NCI-H1105 (cell line): Measurements from ENCODE around the gene TXNDC2.
"Not testable (repeated sequence)": the region's sequence is repeated elsewhere in the genome, so short reads cannot be mapped to it uniquely, and the experiment has no call there.

Experiments used
- DNase-seq: peaks from one replicate; lab custom pipeline; 2025; lab: John Stamatoyannopoulos, UW

Gene TXNDC2

DNA sequence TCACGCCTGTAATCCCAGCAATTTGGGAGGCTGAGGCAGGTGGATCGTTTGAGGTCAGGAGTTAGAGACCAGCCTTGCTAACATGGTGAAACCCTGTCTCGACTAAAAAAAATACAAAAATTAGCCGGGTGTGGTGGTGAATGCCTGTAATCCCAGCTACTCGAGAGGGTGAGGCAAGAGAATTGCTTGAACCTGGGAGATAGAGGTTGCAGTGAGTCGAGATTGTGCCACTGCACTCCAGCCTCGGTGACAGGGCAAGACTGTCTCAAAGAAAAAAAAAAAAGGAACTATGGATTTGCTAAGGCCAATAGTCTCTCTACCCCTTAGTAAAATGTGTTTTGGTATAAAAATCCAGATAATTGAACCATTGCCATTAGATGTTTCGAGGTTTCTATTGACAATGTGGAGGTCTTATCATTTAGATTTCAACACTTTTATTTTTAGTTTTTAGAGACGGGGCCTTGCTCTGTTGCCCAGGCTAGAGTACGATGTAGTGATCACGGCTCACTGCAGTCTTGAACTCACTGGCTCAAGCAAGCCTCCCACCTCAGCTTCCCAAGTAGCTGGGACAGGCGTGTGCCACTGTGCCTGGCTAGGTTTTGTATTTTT, 1.1 kb upstream of the TXNDC2 start:
- DNase-seq: no peak

DNA sequence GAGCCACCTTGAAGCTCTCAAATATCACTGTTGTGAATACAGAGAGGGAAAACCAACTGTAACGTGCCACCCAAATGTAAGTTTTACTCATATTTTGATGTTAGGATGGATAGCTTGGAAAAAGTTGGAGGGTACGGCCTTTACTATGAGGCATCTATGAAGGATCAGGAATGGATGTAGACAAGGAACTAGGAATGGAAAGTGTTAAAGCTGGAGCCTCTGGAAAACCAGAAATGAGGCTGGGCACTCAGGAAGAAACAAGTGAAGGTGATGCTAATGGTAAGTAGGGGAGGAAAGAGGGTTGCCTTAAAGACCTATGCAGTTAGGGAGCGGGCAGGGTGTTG, 204 bp downstream of the TXNDC2 start:
- DNase-seq: no peak

DNA sequence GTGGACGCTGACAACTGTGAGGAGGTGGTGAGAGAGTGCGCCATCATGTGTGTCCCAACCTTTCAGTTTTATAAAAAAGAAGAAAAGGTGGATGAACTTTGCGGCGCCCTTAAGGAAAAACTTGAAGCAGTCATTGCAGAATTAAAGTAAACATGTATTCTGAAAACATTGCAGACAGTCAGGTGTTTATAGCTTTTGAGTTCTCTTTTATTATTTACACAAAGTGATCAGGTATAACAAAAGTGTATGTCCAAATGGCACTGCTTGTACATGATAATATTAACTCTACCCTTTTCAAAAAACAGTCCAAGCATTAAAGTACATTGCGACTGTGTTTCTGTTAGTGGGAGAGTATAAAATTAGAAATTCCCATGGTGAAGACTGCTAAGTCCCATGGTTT, 2.2 kb downstream of the TXNDC2 start:
- DNase-seq: no peak

DNA sequence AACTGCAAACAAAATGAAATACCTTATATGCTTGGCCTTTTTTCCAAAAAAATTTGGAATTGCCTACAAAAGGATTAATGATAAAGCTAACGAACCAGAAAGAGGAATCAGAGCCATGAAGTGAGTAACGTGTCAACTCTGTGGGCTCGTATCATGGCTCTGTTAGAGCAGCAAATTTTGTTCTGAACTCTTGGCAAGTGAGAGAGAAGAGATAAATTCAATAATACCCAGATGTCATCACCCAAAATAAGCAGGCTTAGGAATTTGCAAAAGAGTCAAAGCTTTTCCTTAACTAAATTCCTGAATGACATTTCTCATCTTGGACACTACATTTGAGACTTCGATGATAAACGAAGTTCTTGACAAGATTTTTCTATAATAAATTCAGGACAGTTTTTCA, 4.4 kb downstream of the TXNDC2 start:
- no peak for DNase-seq

DNA sequence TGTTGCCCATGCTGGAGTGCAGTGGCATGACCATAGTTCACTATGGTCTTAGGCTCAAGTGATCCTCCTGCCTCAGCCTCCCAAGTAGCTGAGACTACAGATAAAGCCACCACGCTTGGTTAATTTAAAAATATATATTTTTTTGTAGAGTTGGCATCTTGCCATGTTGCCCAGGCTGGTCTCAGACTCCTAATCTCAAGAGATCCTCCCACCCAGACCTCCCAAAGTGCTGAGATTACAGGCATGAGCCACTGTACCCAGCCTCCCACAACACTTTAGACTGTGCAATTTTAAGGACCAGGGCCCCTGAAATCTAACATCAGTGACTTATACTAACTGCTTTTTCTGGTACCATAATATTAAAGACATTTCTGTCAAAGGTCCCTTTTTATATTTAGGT, 5.2 kb downstream of the TXNDC2 start:
- DNase-seq: no peak

DNA sequence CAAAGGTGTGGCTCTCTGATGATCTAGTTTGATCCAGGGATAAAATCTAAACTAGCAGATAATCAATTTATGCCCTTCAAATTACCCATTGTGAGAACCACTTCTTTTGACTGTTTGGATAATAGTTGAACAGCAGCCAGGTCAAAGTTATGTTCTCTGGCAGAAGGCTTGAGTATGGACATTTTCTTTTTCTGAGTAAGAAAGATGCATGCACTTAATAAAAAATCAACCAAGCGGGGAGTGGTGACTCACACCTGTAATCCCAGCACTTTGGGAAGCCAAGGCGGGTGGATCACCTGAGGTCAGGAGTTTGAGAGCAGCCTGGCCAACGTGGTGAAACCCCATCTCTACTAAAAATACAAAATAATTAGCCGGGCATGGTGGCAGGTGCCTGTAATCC, 5.7 kb downstream of the TXNDC2 start:
- DNase-seq: not testable (repeated sequence)

DNA sequence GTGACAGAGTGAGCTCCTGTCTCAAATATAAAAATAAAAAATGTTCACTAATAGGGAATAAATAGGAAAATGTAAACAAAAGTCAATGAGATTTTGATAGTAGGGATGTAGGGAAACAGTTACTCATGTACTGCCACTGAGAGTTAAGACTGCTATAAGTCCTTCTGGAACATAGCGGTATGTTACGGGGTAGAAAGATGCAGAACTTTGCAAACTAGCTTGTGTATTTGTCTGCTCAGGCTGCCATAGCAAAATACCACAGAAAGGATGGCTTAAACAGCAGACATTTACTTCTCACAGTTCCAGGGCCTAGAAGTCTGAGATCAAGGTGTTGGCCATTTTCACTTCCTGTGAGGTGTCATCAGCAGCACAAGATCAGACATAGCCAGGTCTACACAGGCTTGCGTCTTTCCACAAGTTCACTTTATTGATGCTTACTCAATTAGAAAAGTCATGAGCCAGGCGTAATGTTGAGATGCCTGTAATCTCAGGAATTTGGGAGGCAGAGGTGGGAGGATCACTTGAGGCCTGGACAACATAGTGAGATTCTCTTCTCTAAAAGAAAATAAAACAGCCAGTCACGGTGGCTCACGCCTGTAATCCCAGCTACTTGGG, 8.8 kb downstream of the TXNDC2 start:
- DNase-seq: no peak

DNA sequence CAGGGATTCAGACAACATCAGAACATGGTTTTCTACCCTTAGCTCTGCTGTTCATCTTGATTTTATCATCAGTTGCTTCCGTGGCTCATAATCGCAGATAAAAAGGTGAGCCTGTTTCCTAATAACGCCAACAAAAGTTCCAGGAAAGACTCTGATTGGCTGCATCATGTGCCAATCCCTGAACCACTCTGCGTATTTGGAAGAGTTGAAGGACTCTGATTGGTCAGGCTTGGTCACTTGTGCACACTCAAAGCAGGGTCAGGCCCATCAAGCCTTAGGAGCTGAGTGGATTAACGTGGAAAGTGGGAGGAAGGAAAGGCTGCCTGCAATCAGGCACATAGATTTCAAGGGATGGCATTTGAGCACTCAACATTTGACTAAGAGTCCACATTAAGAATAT, 11.4 kb downstream of the TXNDC2 start:
- DNase-seq: no peak

DNA sequence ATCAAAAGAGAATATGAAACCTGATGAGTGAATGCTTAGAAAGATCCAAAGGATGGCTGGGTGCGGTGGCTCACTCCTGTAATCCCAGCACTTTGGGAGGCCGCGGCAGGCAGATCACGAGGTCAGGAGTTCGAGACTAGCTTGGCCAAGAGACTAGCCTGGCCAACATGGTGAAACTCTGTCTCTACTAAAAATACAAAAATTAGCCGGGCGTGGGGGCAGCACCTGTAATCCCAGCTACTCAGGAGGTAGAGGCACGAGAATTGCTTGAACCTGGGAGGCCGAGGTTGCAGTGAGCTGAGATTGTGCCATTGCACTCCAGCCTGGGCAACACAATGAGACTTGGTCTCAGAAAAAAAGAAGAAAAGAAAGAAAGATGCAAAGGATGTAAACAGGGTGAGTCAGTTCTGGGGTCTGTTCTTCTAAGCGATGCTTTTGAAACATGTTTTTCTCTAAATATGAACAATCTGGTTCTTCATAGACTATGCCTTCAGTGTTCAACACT, 12.1 kb downstream of the TXNDC2 start:
- DNase-seq: not testable (repeated sequence)

DNA sequence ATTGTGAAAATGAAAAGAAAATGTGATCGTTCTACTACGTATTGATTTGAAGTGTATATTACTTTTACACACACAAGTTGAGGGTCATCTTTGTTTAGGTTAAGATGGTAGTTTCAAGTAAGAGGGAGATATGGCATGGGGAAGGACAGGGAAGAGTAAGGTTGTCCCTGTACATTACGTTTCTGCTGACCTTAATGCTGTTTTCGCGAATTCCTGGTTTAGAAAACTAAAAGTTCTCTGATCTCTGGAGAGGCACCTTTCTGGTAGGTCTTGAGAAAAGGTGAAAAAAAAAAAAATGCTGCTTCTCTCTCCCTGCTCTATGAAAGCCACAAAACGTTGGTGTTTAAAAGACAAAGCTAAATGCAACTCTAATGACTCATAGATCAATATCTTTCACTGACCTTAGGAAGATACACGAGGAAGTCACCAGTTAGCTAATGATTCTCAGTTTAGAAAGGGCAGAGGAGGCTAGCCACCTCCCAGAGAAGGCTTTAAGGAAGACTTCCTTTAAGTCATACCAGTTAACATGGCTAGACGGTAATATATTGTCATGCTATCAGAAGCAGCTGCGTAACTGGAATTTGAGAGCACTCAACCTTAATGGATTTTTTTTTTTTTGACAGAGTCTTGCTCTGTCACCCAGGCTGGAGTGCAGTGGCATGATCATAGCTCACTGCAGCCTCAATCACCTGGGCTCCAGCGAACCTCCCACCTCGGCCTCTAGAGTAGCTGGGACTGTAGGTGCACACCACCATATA, 13.2 kb downstream of the TXNDC2 start:
- no peak for DNase-seq

DNA sequence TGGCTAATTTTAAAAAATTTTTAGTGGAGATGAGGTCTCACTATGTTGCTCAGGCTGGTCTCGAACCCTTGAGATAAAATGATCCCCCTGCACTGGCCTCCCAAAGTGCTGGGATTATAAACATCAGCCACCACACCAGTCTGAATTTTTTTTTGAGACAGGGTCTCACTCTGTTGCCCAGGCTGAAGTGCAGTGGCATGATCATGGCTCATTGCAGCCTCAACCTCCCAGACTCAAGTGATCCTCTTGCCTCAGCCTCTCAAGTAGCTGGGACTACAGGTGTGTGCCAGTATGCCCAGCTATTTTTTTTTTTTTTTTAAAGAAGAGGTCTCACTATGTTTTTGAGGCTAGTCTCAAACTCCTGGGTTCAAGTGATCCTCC, 13.8 kb downstream of the TXNDC2 start:
- DNase-seq: not testable (repeated sequence)

DNA sequence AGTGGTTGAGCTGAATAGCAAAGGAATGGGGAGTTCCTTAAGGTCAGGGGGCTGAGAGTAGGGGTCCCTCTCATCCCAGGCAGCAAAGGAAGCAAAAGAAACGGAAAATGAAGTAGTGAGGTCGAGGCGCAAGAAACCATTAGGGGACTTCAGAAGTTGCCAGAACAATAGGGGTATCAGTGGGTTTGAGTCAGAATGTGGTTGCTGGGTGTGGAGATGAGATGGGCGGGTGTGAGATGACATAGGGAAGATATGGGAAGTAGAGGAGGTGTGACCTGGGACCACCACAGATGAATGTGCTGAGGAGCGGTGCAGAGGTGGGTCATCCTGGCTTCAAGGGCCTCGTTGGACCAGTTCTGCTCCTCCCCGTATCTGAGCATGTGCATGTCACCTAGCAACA, 14.9 kb downstream of the TXNDC2 start:
- DNase-seq: no peak

DNA sequence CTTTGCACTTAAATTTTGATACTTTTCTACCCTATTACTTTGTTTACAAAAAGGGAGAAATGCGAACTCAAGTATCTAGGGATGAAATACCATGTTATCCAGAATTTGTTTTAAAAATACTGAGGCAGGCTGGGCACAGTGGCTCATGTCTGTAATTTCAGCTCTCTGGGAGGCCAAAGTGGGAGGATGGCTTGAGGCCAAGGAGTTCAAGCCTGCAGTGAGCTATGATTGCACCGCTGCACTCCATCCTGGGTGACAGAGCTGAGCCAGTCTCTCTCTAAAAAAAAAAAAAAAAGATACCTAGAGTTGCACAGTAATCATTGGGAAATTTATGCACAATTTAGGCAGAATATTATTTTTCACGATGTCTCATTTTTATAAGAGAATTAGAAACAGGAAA, 15.6 kb downstream of the TXNDC2 start:
- DNase-seq: no peak

DNA sequence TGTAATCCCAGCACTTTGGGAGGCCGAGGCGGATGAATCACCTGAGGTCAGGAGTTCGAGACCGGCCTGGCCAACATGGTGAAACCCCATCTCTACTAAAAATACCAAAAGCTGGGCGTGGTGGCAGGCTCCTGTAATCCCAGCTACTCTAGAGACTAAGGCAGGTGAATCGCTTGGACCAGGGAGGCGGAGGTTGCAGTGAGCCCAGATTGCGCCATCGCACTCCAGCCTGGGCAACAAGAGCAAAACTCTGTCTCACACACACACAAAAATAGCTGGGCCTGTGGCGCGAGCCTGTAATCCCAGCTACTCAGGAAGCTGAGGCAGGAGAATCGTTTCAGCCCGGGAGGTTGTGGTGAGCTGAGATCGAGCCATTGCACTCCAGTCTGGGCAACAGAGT, 16.5 kb downstream of the TXNDC2 start:
- DNase-seq: not testable (repeated sequence)

DNA sequence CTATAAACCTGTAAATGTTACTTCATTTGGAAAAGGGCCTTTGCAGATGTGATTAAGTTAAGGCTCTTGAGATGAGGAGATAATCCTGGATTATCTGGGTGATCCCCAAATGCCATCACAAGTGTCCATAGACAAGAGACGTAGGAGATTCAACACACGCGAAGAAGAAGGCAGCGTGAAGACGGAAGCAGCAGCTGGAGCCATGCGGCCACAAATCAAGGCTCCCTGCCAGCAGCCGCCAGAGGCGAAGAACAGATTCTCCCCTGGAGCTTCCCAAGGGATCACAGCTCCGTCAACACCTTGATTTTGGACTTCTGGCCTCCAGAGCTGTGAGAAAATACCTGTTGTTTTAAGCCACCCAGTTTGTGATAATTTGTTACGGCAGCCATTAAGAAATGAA, 17.1 kb downstream of the TXNDC2 start:
- DNase-seq: no peak

DNA sequence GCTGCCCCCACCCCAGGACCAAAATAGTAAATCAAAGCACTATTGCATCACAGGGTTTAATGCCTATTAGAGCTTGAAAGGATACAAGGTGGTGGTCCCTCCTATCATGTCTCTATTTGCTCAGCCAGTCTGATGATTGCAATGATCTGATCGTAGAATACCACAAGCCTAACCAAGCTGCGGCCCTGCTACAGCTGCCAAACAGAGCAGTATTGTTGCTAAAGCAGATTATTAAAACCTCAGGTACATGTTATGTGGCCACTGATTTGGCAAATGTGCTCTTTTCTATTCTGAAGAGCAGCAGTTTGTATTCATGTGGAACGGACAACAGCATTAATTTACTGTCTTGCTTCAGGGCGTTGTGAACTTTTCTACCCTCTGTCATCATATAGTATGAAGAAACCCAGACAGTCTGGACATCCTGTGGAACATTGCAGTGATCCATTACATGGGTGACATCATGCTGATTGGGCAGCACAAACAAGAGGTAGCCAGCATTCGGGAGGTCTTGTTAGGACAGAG, 19.7 kb downstream of the TXNDC2 start:
- no peak for DNase-seq

DNA sequence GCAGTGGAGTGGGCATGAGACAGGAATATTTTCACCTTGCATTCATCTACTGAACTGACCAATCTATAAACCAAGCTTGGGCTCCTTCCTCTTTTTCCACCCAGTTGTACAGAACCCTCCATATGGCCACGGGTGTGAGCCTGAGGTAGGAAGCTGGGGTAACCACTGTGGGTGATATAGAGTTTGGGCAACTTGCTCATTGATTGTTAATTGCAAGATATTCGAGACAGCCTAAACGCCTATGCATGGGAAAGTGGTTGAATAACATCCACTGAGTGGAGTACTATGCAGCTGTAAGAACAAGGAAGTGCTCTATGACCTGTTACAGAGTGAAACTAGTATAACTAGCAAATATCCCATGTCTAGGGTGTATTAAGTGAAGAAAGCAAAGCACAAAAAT, 20.7 kb downstream of the TXNDC2 start:
- no peak for DNase-seq

DNA sequence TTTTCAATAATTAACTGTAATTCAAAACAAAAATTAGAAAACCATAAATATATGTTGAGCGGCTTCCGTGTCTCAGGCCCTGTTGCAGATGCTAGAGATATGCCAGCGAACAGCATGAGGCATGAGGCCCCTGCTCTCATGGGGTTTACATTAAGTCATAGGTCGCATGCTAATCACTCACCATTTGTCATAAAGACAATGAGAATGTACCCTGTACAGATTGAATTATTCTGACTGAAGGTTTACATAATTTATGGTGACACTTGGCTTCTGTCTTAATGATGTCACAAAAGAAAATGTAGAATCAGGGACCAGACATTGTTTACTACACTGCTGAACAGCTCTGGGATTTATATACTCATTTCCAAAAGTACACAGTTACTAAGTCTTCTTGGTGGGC, 22.1 kb downstream of the TXNDC2 start:
- DNase-seq: no peak

DNA sequence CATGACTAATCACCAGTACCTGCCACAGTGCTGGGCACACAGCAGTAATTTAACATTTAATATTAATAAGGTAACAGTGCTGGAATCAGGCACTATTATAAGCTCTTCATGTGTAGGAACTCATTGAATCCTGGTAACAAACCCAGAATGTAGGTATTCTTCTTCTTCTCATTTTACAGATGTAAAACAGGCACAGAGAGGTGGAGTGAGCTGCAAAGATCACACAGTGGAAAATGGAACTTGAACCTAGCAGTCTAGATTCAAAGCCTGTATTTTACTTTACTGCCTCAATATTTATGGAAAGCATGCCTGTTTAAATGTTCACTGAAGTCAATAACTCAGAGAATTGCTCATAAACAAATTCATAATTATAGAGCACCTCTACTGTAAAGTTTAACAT, 24.3 kb downstream of the TXNDC2 start:
- DNase-seq: no peak

DNA sequence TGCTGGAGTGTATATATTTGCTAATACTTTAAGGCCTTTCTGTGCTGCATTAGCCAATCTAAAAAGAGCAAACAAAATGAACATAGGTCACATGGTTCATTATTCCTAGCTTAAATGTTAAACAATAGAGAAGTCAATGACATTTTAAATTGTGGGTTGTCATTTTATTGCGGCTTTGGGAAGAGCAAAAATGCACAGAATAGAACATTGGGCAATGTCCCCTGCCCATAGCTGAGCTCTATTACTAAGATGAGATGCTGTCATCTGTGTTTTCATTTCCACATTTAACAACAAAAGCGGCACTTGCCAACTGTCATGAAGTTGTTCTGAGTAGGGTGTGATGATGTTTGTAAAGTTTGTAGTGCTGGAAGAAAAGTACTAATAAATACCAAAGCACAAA, 24.9 kb downstream of the TXNDC2 start:
- DNase-seq: no peak

DNA sequence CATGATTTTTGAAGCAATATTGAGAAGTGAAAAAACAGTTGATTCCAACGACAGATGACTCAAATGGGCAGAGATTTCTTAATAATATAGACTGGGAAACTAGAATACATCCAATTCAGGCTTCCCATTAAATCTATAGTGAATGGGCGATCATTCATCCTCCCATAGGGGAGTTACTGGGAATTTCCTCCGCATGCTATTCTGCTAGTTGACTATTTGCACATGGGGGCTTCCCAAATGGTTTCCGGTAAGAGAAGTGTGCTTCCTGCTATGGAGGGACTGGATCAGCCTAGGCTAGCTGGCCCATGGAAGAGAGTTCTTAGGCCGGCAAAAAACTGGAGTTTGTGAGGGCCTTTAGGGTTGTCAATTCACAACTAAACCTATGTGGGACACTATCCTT, 25.5 kb downstream of the TXNDC2 start:
- no peak for DNase-seq

DNA sequence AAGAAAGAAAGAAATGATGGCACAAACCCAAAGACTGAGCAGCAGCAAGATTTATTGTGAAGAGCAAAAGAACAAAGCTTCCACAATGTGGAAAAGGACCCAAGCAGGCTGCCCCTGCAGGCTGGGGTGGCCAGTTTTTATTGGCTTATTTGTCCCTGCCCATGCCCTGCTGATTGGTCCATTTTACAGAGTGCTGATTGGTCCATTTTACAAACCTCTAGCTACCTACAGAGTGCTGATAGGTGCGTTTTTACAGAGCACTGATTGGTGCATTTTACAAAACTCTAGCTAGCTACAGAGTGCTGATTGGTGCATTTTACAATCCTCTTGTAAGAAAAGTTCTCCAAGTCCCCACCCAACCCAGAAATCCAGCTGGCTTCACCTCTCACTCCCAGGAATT, 26.5 kb downstream of the TXNDC2 start:
- DNase-seq: not testable (repeated sequence)

DNA sequence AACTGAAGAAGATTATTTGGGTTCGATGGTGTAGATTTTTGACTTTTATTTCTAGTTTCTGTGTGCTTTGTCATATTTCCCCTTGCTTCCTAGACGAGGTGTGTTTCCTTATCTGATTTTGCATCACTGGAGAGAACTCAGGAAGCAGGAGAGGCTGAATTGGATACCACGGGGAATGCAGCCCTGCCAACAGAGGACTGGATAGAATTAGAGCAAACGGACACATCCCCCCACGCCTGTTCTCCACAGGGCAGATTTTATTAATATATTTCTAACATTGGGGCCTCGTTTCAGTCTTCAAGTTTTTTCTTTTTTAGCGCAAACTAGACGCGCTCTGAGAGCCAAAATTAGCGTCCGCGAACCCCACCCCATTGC, 27.4 kb downstream of the TXNDC2 start:
- DNase-seq: no peak
